ENCODE measurements around the gene SRGN. TPM values are rescaled to one million over a fixed set of nuclear protein-coding genes. Genes with fewer than 3 reads are reported as not detected.

Gene SRGN
- total RNA-seq, 1 experiment from 2014 or later, result not detected

GRCh38 chr10:69103784-69104183 is 15.9 kb downstream of the SRGN start:
- no peaks in the 10 kb centered on the region for H3K36me3 ChIP-seq (ENCODE audit: control insufficient read depth, insufficient read depth, low read length)
- intact Hi-C loops (cut with micrococcal nuclease; ENCODE audit: unreplicated experiment), result no loop called here
- DNase-seq, result peak in 1 of 2 experiments; percentile 17
- ChIA-PET CTCF (no interaction called here), POLR2A (no interaction called here)
- BruUV-seq (replicated peaks), result no TSS peak
- H3K9me3 Mint-ChIP-seq (ENCODE audit: unreplicated experiment), result no peaks in the 10 kb centered on the region
- H3K4me3 Mint-ChIP-seq (ENCODE audit: unreplicated experiment), result no peak overlapping the region
- H3K4me3 ChIP-seq (ENCODE audit: low read depth, low read length), result no peak overlapping the region
- no peaks in the 10 kb centered on the region for H3K9me3 ChIP-seq
- no peak for TF ChIP-seq CTCF (IDR thresholded peaks at IDR 0.05; ENCODE audit: insufficient read depth in 1 of 2, low read depth in 1 of 2, low read length in 1 of 2, severe bottlenecking in 1 of 2, unreplicated experiment in 1 of 2)
- peaks cover 18% of the 10 kb centered on the region for H3K27me3 Mint-ChIP-seq (ENCODE audit: insufficient read depth, unreplicated experiment)
- no peaks in the 10 kb centered on the region for H3K27me3 ChIP-seq (replicated peaks; ENCODE audit: control insufficient read depth, insufficient read depth, low read length)
- H3K36me3 Mint-ChIP-seq (ENCODE audit: insufficient read depth, unreplicated experiment), result no peaks in the 10 kb centered on the region
- no peaks in the 10 kb centered on the region for H3K4me1 Mint-ChIP-seq (ENCODE audit: low read depth, unreplicated experiment)
- H3K4me1 ChIP-seq, result no peaks in the 10 kb centered on the region
- H3K27ac Mint-ChIP-seq (ENCODE audit: unreplicated experiment), result no peak overlapping the region

- Mint-ChIP-seq H3K27me3 (ENCODE audit: insufficient read depth, unreplicated experiment) (peaks cover 18% of the 10 kb centered on the region), H3K9me3 (ENCODE audit: unreplicated experiment) (no peaks in the 10 kb centered on the region), H3K27ac (ENCODE audit: unreplicated experiment) (no peak overlapping the region), H3K4me1 (ENCODE audit: low read depth, unreplicated experiment) (peaks cover under 1% of the 10 kb centered on the region), H3K36me3 (ENCODE audit: insufficient read depth, unreplicated experiment) (no peaks in the 10 kb centered on the region), H3K4me3 (ENCODE audit: unreplicated experiment) (no peak overlapping the region)
- DNase-seq, result peak in 1 of 2 experiments; percentile 7
- ChIA-PET POLR2A (no interaction called here), CTCF (interaction anchor here (0.6 kb wide), 1 partner anchor 491 kb away, joined by 5 read pairs; no protein-coding TSS in a partner anchor)
- intact Hi-C loops (cut with micrococcal nuclease; ENCODE audit: unreplicated experiment), result no loop called here
- Histone ChIP-seq H3K9me3 (no peaks in the 10 kb centered on the region), H3K4me3 (ENCODE audit: low read depth, low read length) (no peak overlapping the region), H3K4me1 (no peaks in the 10 kb centered on the region), H3K27me3 (replicated peaks; ENCODE audit: control insufficient read depth, insufficient read depth, low read length) (no peaks in the 10 kb centered on the region), H3K36me3 (ENCODE audit: control insufficient read depth, insufficient read depth, low read length) (no peaks in the 10 kb centered on the region)
- no peak for TF ChIP-seq CTCF (IDR thresholded peaks at IDR 0.05; ENCODE audit: insufficient read depth in 1 of 2, low read depth in 1 of 2, low read length in 1 of 2, severe bottlenecking in 1 of 2, unreplicated experiment in 1 of 2)
- no TSS peak for BruUV-seq (replicated peaks)
These were observed 17.3 kb downstream of the SRGN start for GRCh38 chr10:69104994-69105790.

GRCh38 chr10:69107176-69107490 is 19.2 kb downstream of the SRGN start:
- no peak overlapping the region for H3K4me3 ChIP-seq (ENCODE audit: low read depth, low read length)
- CTCF ChIA-PET, result no interaction called here
- H3K36me3 ChIP-seq (ENCODE audit: control insufficient read depth, insufficient read depth, low read length), result no peaks in the 10 kb centered on the region

More at GRCh38 chr10:69107176-69107490, 19.2 kb downstream of the SRGN start:
- peaks cover 12% of the 10 kb centered on the region for H3K4me1 Mint-ChIP-seq (ENCODE audit: low read depth, unreplicated experiment)
- no peaks in the 10 kb centered on the region; the same call in 1 of the 2 replicates for H3K4me1 ChIP-seq
- no peak overlapping the region for H3K27ac Mint-ChIP-seq (ENCODE audit: unreplicated experiment)
- no peaks in the 10 kb centered on the region for H3K9me3 ChIP-seq
- H3K27me3 ChIP-seq (replicated peaks; ENCODE audit: control insufficient read depth, insufficient read depth, low read length), result no peaks in the 10 kb centered on the region
- H3K4me3 Mint-ChIP-seq (ENCODE audit: unreplicated experiment), result no peak overlapping the region
- POLR2A ChIA-PET, result no interaction called here
- no peak for TF ChIP-seq CTCF (IDR thresholded peaks at IDR 0.05; ENCODE audit: insufficient read depth in 1 of 2, low read depth in 1 of 2, low read length in 1 of 2, severe bottlenecking in 1 of 2, unreplicated experiment in 1 of 2)
- no peak for DNase-seq
- no TSS peak for BruUV-seq (replicated peaks)
- peaks cover 9% of the 10 kb centered on the region for H3K27me3 Mint-ChIP-seq (ENCODE audit: insufficient read depth, unreplicated experiment)
- intact Hi-C loops (cut with micrococcal nuclease; ENCODE audit: unreplicated experiment), result no loop called here
- H3K36me3 Mint-ChIP-seq (ENCODE audit: insufficient read depth, unreplicated experiment), result no peaks in the 10 kb centered on the region
- no peaks in the 10 kb centered on the region for H3K9me3 Mint-ChIP-seq (ENCODE audit: unreplicated experiment)

All from Caco-2 (cell line).